Smooth muscle cell (in vitro differentiated cells): ENCODE measurements around the gene LMBR1. TPM values are rescaled to one million over a fixed set of nuclear protein-coding genes. Genes with fewer than 3 reads are reported as not detected.
A peak's percentile ranks its signal among the peaks of the same experiment; 100 is the strongest.
"Not testable (repeated sequence)": the region's sequence is repeated elsewhere in the genome, so short reads cannot be mapped to it uniquely, and the experiment has no call there.

Experiments
- DNase-seq: peaks from one replicate; lab custom pipeline; 2025; ENCODE audit not compliant: unreplicated experiment; lab: John Stamatoyannopoulos, UW
- H2AFZ ChIP-seq: fragments of 200-600 bp; sonication (generic); 2 replicates; pipeline ENCODE4 v1.6.0; 2016; ENCODE audit warnings: antibody characterized with exemption, low read depth, mild to moderate bottlenecking
- H3F3A ChIP-seq: fragments of 200-600 bp; sonication (generic); 2 replicates; pipeline ENCODE4 v1.6.0; 2017; ENCODE audit warnings: antibody characterized with exemption, low read depth
- H3K27ac ChIP-seq: fragments of 200-600 bp; sonication (generic); 2 replicates; pipeline ENCODE4 v1.5.1; 2016; ENCODE audit warnings: low read depth, mild to moderate bottlenecking
- H3K27me3 ChIP-seq: fragments of 200-600 bp; sonication (generic); 2 replicates; pipeline ENCODE4 v1.6.1; 2016; ENCODE audit warnings: low read depth, mild to moderate bottlenecking
- H3K36me3 ChIP-seq: fragments of 200-600 bp; sonication (generic); 2 replicates; pipeline ENCODE4 v1.5.1; 2016; ENCODE audit warnings: low read depth
- H3K4me1 ChIP-seq: fragments of 200-600 bp; sonication (generic); 2 replicates; pipeline ENCODE4 v1.5.1; 2016; ENCODE audit warnings: low read depth
- H3K4me2 ChIP-seq: fragments of 200-600 bp; sonication (generic); 2 replicates; pipeline ENCODE4 v1.6.0; 2016; ENCODE audit warnings: mild to moderate bottlenecking
- H3K4me3 ChIP-seq: fragments of 200-600 bp; sonication (generic); 2 replicates; pipeline ENCODE4 v1.5.1; 2016; ENCODE audit warnings: mild to moderate bottlenecking
- H3K79me2 ChIP-seq: fragments of 200-600 bp; sonication (generic); 2 replicates; pipeline ENCODE4 v1.6.0; 2016; ENCODE audit warnings: low read depth, mild to moderate bottlenecking
- H3K9ac ChIP-seq: fragments of 200-600 bp; sonication (generic); 2 replicates; pipeline ENCODE4 v1.6.0; 2016; ENCODE audit warnings: low read depth
- H3K9me3 ChIP-seq: fragments of 200-600 bp; sonication (generic); replicated peaks from 2 replicates; pipeline ENCODE4 v1.5.1; 2016; ENCODE audit warnings: low read depth
- H4K20me1 ChIP-seq: fragments of 200-600 bp; sonication (generic); 2 replicates; pipeline ENCODE4 v1.6.0; 2016; ENCODE audit warnings: low read depth
- WGBS: methylation state at CpG from one replicate; pipeline ENCODE4 v1.1.7; 2016; ENCODE audit warnings: low lambda C conversion rate; 5-methylcytosine and 5-hydroxymethylcytosine counted together
- polyA plus RNA-seq: library from polyadenylated mRNA; unstranded; fragments of >200 nt; fragmentation: Nextera tagmentation; extraction: Ambion mirVana; gene quantifications from 2 replicates; pipeline ENCODE4 v1.2.1, GENCODE V29; 2016
- total RNA-seq: library from RNA; depleted of rRNA; stranded (reverse); fragments of >200 nt; gene quantifications from 2 replicates; pipeline ENCODE4 v1.2.3, GENCODE V29; 2014
- TF ChIP-seq, protein P1 (sequence below): fragments of 200-600 bp; sonication (generic); IDR thresholded peaks from 2 replicates; pipeline ENCODE4 v1.5.1; 2017; ENCODE audit warnings: borderline replicate concordance, mild to moderate bottlenecking, antibody characterized with exemption; ENCODE audit not compliant: insufficient read depth, poor library complexity, severe bottlenecking

LMBR1 gene
- total and polyA plus RNA-seq, 2 experiments from 2014 or later: 9.7 to 30.3 TPM

DNA sequence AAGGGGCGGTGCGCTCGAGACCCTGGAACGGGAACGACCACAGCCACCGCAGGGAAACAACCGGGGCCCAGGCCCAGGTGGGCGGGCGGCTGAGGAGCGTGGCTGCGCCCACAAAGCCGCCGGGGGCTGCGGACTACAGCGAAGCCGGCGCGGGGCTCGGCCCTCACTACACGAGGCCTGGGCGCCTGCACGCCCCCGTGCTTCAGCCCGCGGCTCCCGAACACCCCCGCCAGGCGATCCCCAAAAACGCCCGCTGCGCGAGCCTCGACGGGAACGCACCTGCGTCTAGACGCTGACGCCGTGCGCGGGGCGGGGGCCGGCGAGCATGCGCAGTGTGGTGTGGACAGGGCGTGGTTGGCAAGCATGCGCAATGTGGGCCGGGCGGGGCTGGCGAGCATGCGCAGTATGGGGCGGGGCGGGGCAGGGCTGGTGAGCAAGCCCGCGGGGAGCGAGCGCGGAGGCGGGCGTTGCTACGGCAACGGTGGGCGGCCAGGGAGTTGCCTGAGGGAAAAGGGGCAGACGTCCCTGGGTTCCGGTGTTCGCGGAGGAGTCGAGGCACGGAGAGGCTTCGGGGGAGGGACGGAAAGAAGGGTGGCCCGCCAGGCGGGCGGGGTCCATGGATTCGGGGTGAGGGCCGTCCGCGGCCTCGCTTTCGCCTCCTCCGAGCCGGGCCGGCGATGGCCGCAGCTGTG lies 252.6 kb downstream of the LMBR1 start, which contains the start of gene RNF32:
Gene RNF32 (plus strand): TSS at position 518 of the 692 bp plus-strand sequence. CDS start 3,104 bp downstream, outside the sequence.
- peak within 1 kb of the TSS; percentile 92 for H3K9ac ChIP-seq
- H3F3A ChIP-seq: no peaks in the 10 kb centered on the region
- peak within 1 kb of the TSS; percentile 83 for H3K4me2 ChIP-seq
- H3K79me2 ChIP-seq: peaks cover 10% of the 10 kb centered on the region
- H3K27ac ChIP-seq: peak within 1 kb of the TSS; percentile 86
- H3K4me1 ChIP-seq: peaks cover 6% of the 10 kb centered on the region
- TF ChIP-seq, protein P1, sequence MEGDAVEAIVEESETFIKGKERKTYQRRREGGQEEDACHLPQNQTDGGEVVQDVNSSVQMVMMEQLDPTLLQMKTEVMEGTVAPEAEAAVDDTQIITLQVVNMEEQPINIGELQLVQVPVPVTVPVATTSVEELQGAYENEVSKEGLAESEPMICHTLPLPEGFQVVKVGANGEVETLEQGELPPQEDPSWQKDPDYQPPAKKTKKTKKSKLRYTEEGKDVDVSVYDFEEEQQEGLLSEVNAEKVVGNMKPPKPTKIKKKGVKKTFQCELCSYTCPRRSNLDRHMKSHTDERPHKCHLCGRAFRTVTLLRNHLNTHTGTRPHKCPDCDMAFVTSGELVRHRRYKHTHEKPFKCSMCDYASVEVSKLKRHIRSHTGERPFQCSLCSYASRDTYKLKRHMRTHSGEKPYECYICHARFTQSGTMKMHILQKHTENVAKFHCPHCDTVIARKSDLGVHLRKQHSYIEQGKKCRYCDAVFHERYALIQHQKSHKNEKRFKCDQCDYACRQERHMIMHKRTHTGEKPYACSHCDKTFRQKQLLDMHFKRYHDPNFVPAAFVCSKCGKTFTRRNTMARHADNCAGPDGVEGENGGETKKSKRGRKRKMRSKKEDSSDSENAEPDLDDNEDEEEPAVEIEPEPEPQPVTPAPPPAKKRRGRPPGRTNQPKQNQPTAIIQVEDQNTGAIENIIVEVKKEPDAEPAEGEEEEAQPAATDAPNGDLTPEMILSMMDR: no peak
- no peaks in the 10 kb centered on the region for H3K9me3 ChIP-seq
- DNase-seq: peak; percentile 94
- H2AFZ ChIP-seq: peak within 1 kb of the TSS; percentile 94
- no peaks in the 10 kb centered on the region for H3K36me3 ChIP-seq
- peak within 1 kb of the TSS; percentile 70 for H3K4me3 ChIP-seq
- WGBS: 8% methylated on average over 72 of the region's 85 CpGs
- no peaks in the 10 kb centered on the region for H3K27me3 ChIP-seq
- no peaks in the 10 kb centered on the region for H4K20me1 ChIP-seq

DNA sequence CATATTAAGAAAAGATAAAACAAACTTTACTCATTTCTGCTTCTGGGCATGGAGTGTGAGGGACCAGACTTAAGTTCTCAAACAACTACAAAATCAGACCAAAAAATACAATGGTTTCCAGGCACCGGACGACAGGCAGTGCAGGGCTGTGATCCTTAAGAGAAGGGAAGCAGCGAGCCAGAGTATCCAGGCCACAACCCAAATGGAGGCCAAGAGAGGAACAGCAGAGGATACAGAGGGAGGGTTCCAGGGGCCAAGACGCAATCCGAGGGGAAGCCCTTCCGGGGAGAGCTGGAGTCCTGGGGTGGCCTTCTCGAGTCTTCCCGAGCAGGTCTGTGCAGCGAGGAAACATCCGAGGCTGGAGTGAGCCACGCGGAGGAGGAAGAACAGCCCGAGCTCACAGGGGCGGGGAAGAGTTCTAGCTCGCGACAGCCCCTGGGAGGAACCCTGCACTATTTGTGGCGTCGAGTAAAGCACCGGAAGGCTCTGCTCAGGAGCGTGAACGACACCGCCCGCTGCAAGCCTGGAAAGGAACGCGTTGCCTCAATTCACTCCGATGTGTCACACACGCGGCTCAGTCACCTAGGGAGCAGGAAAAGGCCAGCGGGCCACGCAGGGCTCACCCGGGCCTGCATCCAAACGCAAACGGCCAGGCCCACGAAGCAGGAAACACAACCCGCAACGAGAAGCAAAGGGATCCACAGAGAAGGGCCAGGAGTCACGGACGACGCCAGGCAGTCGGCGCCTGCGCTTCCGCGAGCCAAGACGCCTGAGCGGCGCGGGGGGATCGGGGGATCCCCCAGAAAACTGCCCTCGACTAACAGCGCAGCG lies 253.3 kb downstream of the LMBR1 start:
- H3F3A ChIP-seq: no peaks in the 10 kb centered on the region
- no peaks in the 10 kb centered on the region for H3K9me3 ChIP-seq
- H3K79me2 ChIP-seq: peaks cover 10% of the 10 kb centered on the region
- H3K27me3 ChIP-seq: no peaks in the 10 kb centered on the region
- peak overlapping the region; percentile 92 for H3K9ac ChIP-seq
- TF ChIP-seq, protein P1: no peak
- peak overlapping the region; percentile 83 for H3K4me2 ChIP-seq
- H4K20me1 ChIP-seq: no peaks in the 10 kb centered on the region
- peaks cover 6% of the 10 kb centered on the region for H3K4me1 ChIP-seq
- no peak for DNase-seq
- peak overlapping the region; percentile 70 for H3K4me3 ChIP-seq
- peak overlapping the region; percentile 86 for H2AFZ ChIP-seq
- H3K36me3 ChIP-seq: no peaks in the 10 kb centered on the region
- WGBS: 88% methylated on average over 52 of the region's 52 CpGs
- peak overlapping the region; percentile 30 for H3K27ac ChIP-seq

DNA sequence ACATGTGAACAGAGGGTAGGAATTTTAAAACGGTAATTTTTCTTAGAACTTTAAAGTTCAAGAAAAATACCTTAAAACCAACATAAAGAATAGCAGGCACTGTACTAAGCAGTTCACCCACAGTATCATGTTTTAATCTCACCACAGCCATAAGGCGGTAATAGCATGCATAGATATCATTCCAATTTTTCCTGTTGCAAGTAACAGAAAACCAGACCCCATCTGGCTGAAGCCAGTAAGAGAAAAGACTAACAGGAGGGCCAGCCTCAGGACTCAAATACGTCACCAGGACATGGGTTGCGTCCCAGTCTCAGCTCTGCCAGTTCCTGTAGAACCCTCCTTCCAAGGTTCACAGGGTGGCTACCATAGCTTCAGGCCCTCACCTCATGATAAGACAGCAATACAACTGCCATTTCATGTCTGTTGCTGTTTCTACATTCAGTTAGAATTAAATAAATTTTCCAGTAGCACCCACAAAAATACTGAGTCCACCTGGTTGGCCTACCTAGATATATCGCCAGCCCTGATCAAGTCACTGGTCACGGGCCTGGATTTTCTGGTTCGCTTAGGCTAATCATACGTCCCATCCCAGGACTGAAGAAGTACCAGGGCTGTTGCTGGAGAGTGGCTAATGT lies 254.4 kb downstream of the LMBR1 start:
- no peaks in the 10 kb centered on the region for H3K36me3 ChIP-seq
- H3K4me2 ChIP-seq: peak overlapping the region; percentile 83
- H3K4me1 ChIP-seq: peaks cover 6% of the 10 kb centered on the region
- no peak for DNase-seq
- H3K9me3 ChIP-seq: no peaks in the 10 kb centered on the region
- H3K4me3 ChIP-seq: no peak overlapping the region
- no peaks in the 10 kb centered on the region for H3F3A ChIP-seq
- H4K20me1 ChIP-seq: no peaks in the 10 kb centered on the region
- H3K79me2 ChIP-seq: peaks cover 10% of the 10 kb centered on the region
- TF ChIP-seq, protein P1: no peak
- WGBS: 96% methylated on average over 8 of the region's 8 CpGs
- H3K9ac ChIP-seq: no peak overlapping the region
- H2AFZ ChIP-seq: no peak overlapping the region
- H3K27ac ChIP-seq: no peak overlapping the region
- no peaks in the 10 kb centered on the region for H3K27me3 ChIP-seq

DNA sequence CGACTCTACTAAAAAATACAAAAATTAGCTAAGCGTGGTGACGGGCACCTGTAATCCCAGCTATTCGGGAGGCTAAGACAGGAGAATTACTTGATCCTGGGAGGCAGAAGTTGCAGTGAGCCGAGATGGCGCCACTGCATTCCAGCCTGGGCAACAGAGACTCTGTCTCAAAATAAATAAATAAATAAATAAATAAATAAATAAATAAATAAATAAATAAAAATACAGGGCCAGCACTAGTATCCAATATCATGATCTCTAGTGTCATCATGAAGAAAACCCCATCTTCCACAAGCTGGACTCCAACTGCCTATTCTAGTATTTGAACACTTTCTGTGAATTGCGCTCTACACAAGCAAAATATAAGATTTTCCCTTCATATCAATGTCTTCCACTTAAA lies 255.9 kb downstream of the LMBR1 start:
- not testable (repeated sequence) for H3K4me1 ChIP-seq, H3K9me3 ChIP-seq, H3K27me3 ChIP-seq, H3K79me2 ChIP-seq, H3K9ac ChIP-seq, H3K36me3 ChIP-seq, H2AFZ ChIP-seq, H3K4me2 ChIP-seq, DNase-seq, H4K20me1 ChIP-seq, H3K4me3 ChIP-seq, H3F3A ChIP-seq, H3K27ac ChIP-seq
- WGBS: over 99% methylated on average over 7 of the region's 7 CpGs
